IMR-90 (cell line): ENCODE results near the gene MPZL3. TPM values are rescaled to one million over a fixed set of nuclear protein-coding genes. Genes with fewer than 3 reads are reported as not detected.

Source experiments
- ATAC-seq: fragments of 200-7000 bp; cut with Tn5 transposase; 2 replicates; pipeline ENCODE4 v1.9.1; 2020; ENCODE audit warnings: low read depth, mild to moderate bottlenecking, moderate library complexity
- BruUV-seq: library from RNA; stranded (reverse); fragments of 400-500 nt; replicated peaks from 2 replicates; lab custom pipeline; 2021; lab: Mats Ljungman, UMichigan
- CTCF ChIA-PET: fragments of 300-600 bp; formaldehyde crosslinking; extraction: SDS; loops from one replicate; lab custom pipeline; 2021; ENCODE audit warnings: antibody characterized with exemption; lab: Yijun Ruan, JAX
- POLR2A ChIA-PET: fragments of 300-600 bp; sonication (Branson Sonifier 250); formaldehyde crosslinking; loops from one replicate; lab custom pipeline; 2022; ENCODE audit warnings: antibody characterized with exemption; ENCODE audit not compliant: unreplicated experiment; lab: Charles Lee
- DNase-seq: peaks from one replicate; pipeline ENCODE4 v3.0.0; 2013
- H2AFZ ChIP-seq: replicated peaks from 2 replicates; pipeline ENCODE3; 2013; ENCODE audit warnings: low read length, mild to moderate bottlenecking; ENCODE audit not compliant: poor library complexity
- H2AK5ac ChIP-seq: 2 replicates; pipeline ENCODE4 v1.6.1; 2013; ENCODE audit warnings: low read depth, low read length, inconsistent platforms
- H2AK9ac ChIP-seq: replicated peaks from 2 replicates; pipeline ENCODE3; 2013; ENCODE audit warnings: mild to moderate bottlenecking, low read depth, low read length, moderate library complexity; ENCODE audit not compliant: poor library complexity
- H2BK120ac ChIP-seq: 2 replicates; pipeline ENCODE4 v1.6.1; 2013; ENCODE audit warnings: low read depth, low read length, inconsistent platforms
- H2BK15ac ChIP-seq: 3 replicates; pipeline ENCODE4 v1.6.1; 2013; ENCODE audit warnings: low read depth, low read length, inconsistent platforms
- H2BK20ac ChIP-seq: 2 replicates; pipeline ENCODE4 v1.6.1; 2013; ENCODE audit warnings: low read depth, mild to moderate bottlenecking, inconsistent platforms, low read length, moderate library complexity
- H2BK5ac ChIP-seq: 2 replicates; pipeline ENCODE4 v1.6.1; 2013; ENCODE audit warnings: mild to moderate bottlenecking, low read depth, low read length, inconsistent platforms; ENCODE audit not compliant: poor library complexity, severe bottlenecking
- H3K14ac ChIP-seq: replicated peaks from 2 replicates; pipeline ENCODE4 v1.6.1; 2013; ENCODE audit warnings: low read depth, low read length, inconsistent platforms
- H3K18ac ChIP-seq: 2 replicates; pipeline ENCODE4 v1.6.1; 2013; ENCODE audit warnings: low read depth, low read length, control low read depth
- H3K23ac ChIP-seq: 2 replicates; pipeline ENCODE4 v1.6.1; 2013; ENCODE audit warnings: low read depth, low read length, inconsistent platforms
- H3K27ac ChIP-seq: 2 replicates; pipeline ENCODE4 v1.5.1; 2013; ENCODE audit warnings: mild to moderate bottlenecking, control low read depth, low read length; ENCODE audit not compliant: insufficient read depth
- H3K27me3 ChIP-seq: 2 replicates; pipeline ENCODE4 v1.6.1; 2013; ENCODE audit warnings: low read length; ENCODE audit not compliant: control insufficient read depth, insufficient read depth
- H3K36me3 ChIP-seq: 2 replicates; pipeline ENCODE4 v1.6.1; 2013; ENCODE audit warnings: low read length, mixed read lengths; ENCODE audit not compliant: control insufficient read depth, insufficient read depth
- H3K4ac ChIP-seq: 2 replicates; pipeline ENCODE4 v1.6.1; 2013; ENCODE audit warnings: low read depth, low read length, inconsistent platforms
- H3K4me1 ChIP-seq: 2 replicates; pipeline ENCODE4 v1.6.1; 2013; ENCODE audit warnings: low read length, mixed read lengths; ENCODE audit not compliant: control insufficient read depth, insufficient read depth
- H3K4me2 ChIP-seq: 2 replicates; pipeline ENCODE4 v1.6.1; 2013; ENCODE audit warnings: low read depth, mild to moderate bottlenecking, control low read depth, low read length, moderate library complexity
- H3K4me3 ChIP-seq: 2 replicates; pipeline ENCODE4 v1.5.1; 2013; ENCODE audit warnings: low read depth, mild to moderate bottlenecking, control low read depth, low read length, moderate library complexity; ENCODE audit not compliant: insufficient read depth
- H3K56ac ChIP-seq: 2 replicates; pipeline ENCODE4 v1.6.1; 2013; ENCODE audit warnings: low read length, inconsistent platforms; ENCODE audit not compliant: insufficient read depth; ENCODE audit errors: extremely low read depth
- H3K79me1 ChIP-seq, 2 experiments: 2 replicates each; pipeline ENCODE4 v1.6.1; 2013; ENCODE audit warnings: low read length in 2 of 2, inconsistent platforms in 1 of 2, low read depth in 1 of 2
- H3K9ac ChIP-seq: 2 replicates; pipeline ENCODE4 v1.6.1; 2013; ENCODE audit warnings: low read depth, low read length, control low read depth
- H3K9me1 ChIP-seq: 2 replicates; pipeline ENCODE4 v1.6.1; 2013; ENCODE audit warnings: low read length, inconsistent platforms; ENCODE audit not compliant: insufficient read depth
- H3K9me3 ChIP-seq: 2 replicates; pipeline ENCODE4 v1.6.1; 2013; ENCODE audit warnings: low read length; ENCODE audit not compliant: control insufficient read depth, insufficient read depth
- H4K20me1 ChIP-seq: 2 replicates; pipeline ENCODE4 v1.6.1; 2013; ENCODE audit warnings: low read length, inconsistent platforms; ENCODE audit not compliant: insufficient read depth
- H4K5ac ChIP-seq: 2 replicates; pipeline ENCODE4 v1.6.1; 2013; ENCODE audit warnings: mild to moderate bottlenecking, low read depth, low read length, control low read depth
- H4K8ac ChIP-seq, 2 experiments: 2 replicates each; pipeline ENCODE4 v1.6.1; 2013; ENCODE audit warnings: low read depth in 2 of 2, low read length in 2 of 2, control low read depth in 1 of 2, inconsistent platforms in 1 of 2
- H4K91ac ChIP-seq: 2 replicates; pipeline ENCODE4 v1.6.1; 2013; ENCODE audit warnings: low read depth, low read length, inconsistent platforms; ENCODE audit not compliant: insufficient read depth
- BHLHE40 ChIP-seq: fragments of 150-350 bp; IDR thresholded peaks from 2 replicates; pipeline ENCODE4 v1.6.1; 2016; ENCODE audit warnings: mild to moderate bottlenecking, low read depth, low read length
- CTCF ChIP-seq: conservative IDR thresholded peaks from 2 replicates; pipeline ENCODE4 v1.5.1; 2012; ENCODE audit warnings: mild to moderate bottlenecking, low read depth, low read length, improper control_type of control experiment
- MAFK ChIP-seq: IDR thresholded peaks from 2 replicates; pipeline ENCODE4 v1.6.1; 2012; ENCODE audit warnings: low read depth, low read length, improper control_type of control experiment
- SMC3 ChIP-seq: fragments of 150-350 bp; IDR thresholded peaks from 2 replicates; pipeline ENCODE4 v1.6.1; 2016; ENCODE audit warnings: low read depth, mild to moderate bottlenecking, antibody characterized with exemption, low read length, moderate library complexity
- WGBS, 2 experiments: methylation state at CpG; one replicate each; pipeline versions ENCODE4 v1.1.5 to v1.1.7; 2013; ENCODE audit warnings: missing lambda C conversion rate in 2 of 2; ENCODE audit not compliant: insufficient read length in 1 of 2; ENCODE audit errors: extremely low coverage in 2 of 2; 5-methylcytosine and 5-hydroxymethylcytosine counted together
- dilution Hi-C: fragments of 300-500 bp; cut with HindIII; formaldehyde crosslinking; loops from one replicate; pipeline ENCODE4 v1.14.3; 2018; ENCODE audit warnings: low sequenced_read_pairs; ENCODE audit not compliant: unreplicated experiment
- in situ Hi-C: fragments of 300-500 bp; cut with MboI; formaldehyde crosslinking; loops from 3 replicates; pipeline ENCODE4 v1.14.3; 2019; ENCODE audit warnings: low sequenced_read_pairs, inconsistent platforms, mixed read lengths
- intact Hi-C: fragments of 100-400 bp; cut with micrococcal nuclease; formaldehyde crosslinking; loops from 2 replicates; pipeline ENCODE4 v1.10.0; 2022
- polyA plus RNA-seq, 3 experiments: library from polyadenylated mRNA; depleted of rRNA; stranded (reverse); fragments of >200 nt; gene quantifications; 2 replicates each; pipeline ENCODE4 v1.2.3, GENCODE V29; 2012; ENCODE audit warnings: low replicate concordance in 1 of 3
- total RNA-seq: library from RNA; depleted of rRNA; stranded (reverse); fragments of >200 nt; gene quantifications from 2 replicates; pipeline ENCODE4 v1.2.3, GENCODE V29; 2012

The MPZL3 gene
- total and polyA plus RNA-seq, 2 of the 4 experiments (the other 2 are of a cell fraction): 0.15 to 0.36 TPM

GRCh38 chr11:118227865-118228785 lies 24.0 kb downstream of the MPZL3 start:
- no peak overlapping the region for H3K4me3 ChIP-seq
- H2AK9ac ChIP-seq: no peak overlapping the region
- H4K91ac ChIP-seq: no peak overlapping the region
- BruUV-seq: no TSS peak
- no CpG with 5 or more reads among the region's 8 CpGs for WGBS, 2 experiments
- TF ChIP-seq MAFK (no peak), CTCF (no peak), BHLHE40 (no peak), SMC3 (no peak)
- H2BK15ac ChIP-seq: no peak overlapping the region
- no peak overlapping the region for H2AK5ac ChIP-seq
- dilution Hi-C loops (no loop called here), intact Hi-C loops (no loop called here), in situ Hi-C loops (no loop called here)
- H3K23ac ChIP-seq: no peak overlapping the region
- no peaks in the 10 kb centered on the region for H4K20me1 ChIP-seq
- H3K4me2 ChIP-seq: no peak overlapping the region
- H3K9me3 ChIP-seq: no peaks in the 10 kb centered on the region
- H3K4me1 ChIP-seq: no peaks in the 10 kb centered on the region
- no peak overlapping the region for H2BK120ac ChIP-seq
- H2BK5ac ChIP-seq: no peak overlapping the region
- no peak overlapping the region for H4K5ac ChIP-seq
- no peak overlapping the region for H3K27ac ChIP-seq
- no peak overlapping the region for H3K9ac ChIP-seq
- H2BK20ac ChIP-seq: no peak overlapping the region
- no peaks in the 10 kb centered on the region; the same call in 1 of the 2 replicates for H3K27me3 ChIP-seq
- H3K18ac ChIP-seq: no peak overlapping the region
- H3K4ac ChIP-seq: no peak overlapping the region
- H2AFZ ChIP-seq: no peak overlapping the region
- ATAC-seq: no peak
- DNase-seq: no peak
- H4K8ac ChIP-seq: no peak overlapping the region
- ChIA-PET POLR2A (no interaction called here), CTCF (no interaction called here)
- no peaks in the 10 kb centered on the region for H3K9me1 ChIP-seq
- no peak overlapping the region for H3K14ac ChIP-seq
- H3K36me3 ChIP-seq: no peaks in the 10 kb centered on the region
- H3K56ac ChIP-seq: no peak overlapping the region
- H3K79me1 ChIP-seq: no peaks in the 10 kb centered on the region
